PC-9 (cell line): ENCODE data around the gene TTC28.

Source experiments
- CTCF ChIP-seq: fragments of 200-600 bp; sonication (generic); conservative IDR thresholded peaks from 2 replicates; pipeline ENCODE4 v1.6.1; 2017; ENCODE audit warnings: mixed run types, antibody characterized with exemption, mild to moderate bottlenecking, moderate library complexity
- EZH2 ChIP-seq: fragments of 200-600 bp; sonication (generic); IDR thresholded peaks from 2 replicates; pipeline ENCODE4 v1.8.0; 2017; ENCODE audit warnings: antibody characterized with exemption, low read depth

GRCh38 chr22:27986459-27986858 lies 693.2 kb downstream of the TTC28 start:
- TF ChIP-seq CTCF: no peak
- TF ChIP-seq EZH2: no peak
